ENCODE data around the gene NR2E1. TPM values are rescaled to one million over a fixed set of nuclear protein-coding genes. Genes with fewer than 3 reads are reported as not detected.

Gene NR2E1
- not detected in 2 replicates for total RNA-seq (2021)
- not detected for Bru-seq, nascent RNA
- BruChase-seq, experiment 1, labeled RNA remaining after a 2-hour chase = percentile 9 among the genes with signal in this experiment
- BruChase-seq, experiment 2, labeled RNA remaining after a 6-hour chase = not detected
- long read RNA-seq = 0 reads

- H3K4me2 ChIP-seq = no peak within 1 kb of the TSS
- CTCF ChIA-PET = no interaction called here
Observed at GRCh38 chr6:108165714-108166663, at the start of gene NR2E1. Gene NR2E1, plus strand, starts transcription at chr6:108166022. Its CDS starts 744 bp downstream, at chr6:108166766.

GRCh38 chr6:108116546-108117426, 49.0 kb upstream of the NR2E1 start:
- intact Hi-C loops (cut with micrococcal nuclease; ENCODE audit: unreplicated experiment) = loop anchor here (5.0 to 10.0 kb wide), 2 partner anchors 146 to 958 kb away; partner anchors contain the start of gene SNX3
- H3K79me2 ChIP-seq (ENCODE audit: low read depth) = no peaks in the 10 kb centered on the region
- no peaks in the 10 kb centered on the region for H3K4me1 ChIP-seq (replicated peaks; ENCODE audit: insufficient read depth)
- no peaks in the 10 kb centered on the region for H3K9me2 ChIP-seq (ENCODE audit: insufficient read depth)
- H4K20me1 ChIP-seq (ENCODE audit: insufficient read depth) = no peaks in the 10 kb centered on the region
- H3K9me3 ChIP-seq (ENCODE audit: insufficient read depth, low read depth) = no peaks in the 10 kb centered on the region
- no peaks in the 10 kb centered on the region for H3K36me3 ChIP-seq (ENCODE audit: low read depth)
- peaks cover 5% of the 10 kb centered on the region; the same call in 1 of the 2 replicates for H3K27me3 ChIP-seq (ENCODE audit: insufficient read depth, low read depth)
- ChIA-PET POLR2A (ENCODE audit: unreplicated experiment) (interaction anchor here (0.6 kb wide), 2 partner anchors 74 to 82 kb away, joined by 3 to 11 read pairs; no protein-coding TSS in a partner anchor), CTCF (no interaction called here)
- H3K4me2 ChIP-seq = peak overlapping the region; percentile 94
- no TSS peak for BruUV-seq (replicated peaks)
- DNase-seq = no peak
- TF ChIP-seq CTCF (conservative IDR thresholded peaks at IDR 0.05) = no peak
- no peak for TF ChIP-seq EZH2 (IDR thresholded peaks at IDR 0.05; ENCODE audit: low read depth)
- no peaks in the 10 kb centered on the region for H3F3A ChIP-seq (ENCODE audit: insufficient read depth, low read depth)
- H3K4me3 ChIP-seq = no peak overlapping the region
- no peak overlapping the region for H2AFZ ChIP-seq
- no peak overlapping the region for H3K27ac ChIP-seq

More at GRCh38 chr6:108165714-108166663, at the start of gene NR2E1:
- TF ChIP-seq CTCF (conservative IDR thresholded peaks at IDR 0.05) (no peak), EZH2 (IDR thresholded peaks at IDR 0.05; ENCODE audit: low read depth) (no peak)
- Histone ChIP-seq H3F3A (ENCODE audit: insufficient read depth, low read depth) (no peaks in the 10 kb centered on the region), H3K9me3 (ENCODE audit: insufficient read depth, low read depth) (no peaks in the 10 kb centered on the region), H3K9me2 (ENCODE audit: insufficient read depth) (no peaks in the 10 kb centered on the region), H2AFZ (no peak within 1 kb of the TSS), H3K4me1 (replicated peaks; ENCODE audit: insufficient read depth) (no peaks in the 10 kb centered on the region), H3K27ac (no peak within 1 kb of the TSS), H3K79me2 (ENCODE audit: low read depth) (no peaks in the 10 kb centered on the region), H3K4me3 (no peak within 1 kb of the TSS), H3K27me3 (ENCODE audit: insufficient read depth, low read depth) (peaks cover 16% of the 10 kb centered on the region), H3K36me3 (ENCODE audit: low read depth) (no peaks in the 10 kb centered on the region), H4K20me1 (ENCODE audit: insufficient read depth) (no peaks in the 10 kb centered on the region)
- DNase-seq = no peak
- BruUV-seq (replicated peaks) = no TSS peak
- POLR2A ChIA-PET (ENCODE audit: unreplicated experiment) = no interaction called here
- intact Hi-C loops (cut with micrococcal nuclease; ENCODE audit: unreplicated experiment) = no loop called here
